GM23338 (cell line): Measurements from ENCODE around the gene TMX3. TPM values are rescaled to one million over a fixed set of nuclear protein-coding genes. Genes with fewer than 3 reads are reported as not detected.

Source experiments
- ATAC-seq: fragments of 200-7000 bp; cut with Tn5 transposase; 3 replicates; pipeline ENCODE4 v1.9.1; 2020
- DNase-seq: peaks from one replicate; pipeline ENCODE4 v3.0.0-alpha.2; 2015; ENCODE audit warnings: low spot score
- H2AFZ ChIP-seq: fragments of 200-600 bp; sonication (generic); 2 replicates; pipeline ENCODE4 v1.8.0; 2016; ENCODE audit warnings: antibody characterized with exemption, mild to moderate bottlenecking, moderate library complexity
- H3F3A ChIP-seq: fragments of 200-600 bp; sonication (generic); replicated peaks from 2 replicates; pipeline ENCODE4 v1.8.0; 2017; ENCODE audit warnings: antibody characterized with exemption, mixed run types, low read depth
- H3K27ac ChIP-seq: fragments of 200-600 bp; sonication (generic); 2 replicates; pipeline ENCODE4 v1.6.1; 2016; ENCODE audit warnings: low read depth
- H3K27me3 ChIP-seq: fragments of 200-600 bp; sonication (generic); 2 replicates; pipeline ENCODE4 v1.8.0; 2016; ENCODE audit warnings: mild to moderate bottlenecking, mixed run types, moderate library complexity; ENCODE audit not compliant: insufficient read depth
- H3K36me3 ChIP-seq: fragments of 200-600 bp; sonication (generic); 2 replicates; pipeline ENCODE4 v1.8.0; 2016; ENCODE audit warnings: mild to moderate bottlenecking; ENCODE audit not compliant: insufficient read depth
- H3K4me1 ChIP-seq: fragments of 200-600 bp; sonication (generic); 2 replicates; pipeline ENCODE4 v1.8.0; 2016; ENCODE audit warnings: mild to moderate bottlenecking, moderate library complexity; ENCODE audit not compliant: insufficient read depth
- H3K4me2 ChIP-seq: fragments of 200-600 bp; sonication (generic); 2 replicates; pipeline ENCODE4 v1.7.1; 2017; ENCODE audit warnings: mixed run types
- H3K4me3 ChIP-seq: fragments of 200-600 bp; sonication (generic); 2 replicates; pipeline ENCODE4 v1.6.1; 2016; ENCODE audit warnings: mixed run types
- H3K79me2 ChIP-seq: fragments of 200-600 bp; sonication (generic); replicated peaks from 2 replicates; pipeline ENCODE4 v1.8.0; 2017; ENCODE audit warnings: mild to moderate bottlenecking; ENCODE audit not compliant: insufficient read depth
- H3K9me2 ChIP-seq: fragments of 200-600 bp; sonication (generic); 2 replicates; pipeline ENCODE4 v1.8.0; 2017; ENCODE audit not compliant: insufficient read depth
- H4K20me1 ChIP-seq: fragments of 200-600 bp; sonication (generic); replicated peaks from 2 replicates; pipeline ENCODE4 v1.8.0; 2017; ENCODE audit warnings: mild to moderate bottlenecking; ENCODE audit not compliant: insufficient read depth
- H3K27ac Mint-ChIP-seq: 2 replicates; pipeline ENCODE4 v1.8.0; 2020; ENCODE audit warnings: inconsistent platforms, mild to moderate bottlenecking, moderate library complexity, mixed read lengths
- H3K27me3 Mint-ChIP-seq: 3 replicates; pipeline ENCODE4 v1.8.0; 2022; ENCODE audit warnings: low read depth, mild to moderate bottlenecking, moderate library complexity, mixed read lengths, inconsistent platforms; ENCODE audit not compliant: insufficient read depth, poor library complexity
- H3K36me3 Mint-ChIP-seq: 3 replicates; pipeline ENCODE4 v1.8.0; 2021; ENCODE audit warnings: low read depth, mild to moderate bottlenecking, inconsistent platforms, moderate library complexity, mixed read lengths
- H3K4me1 Mint-ChIP-seq: 3 replicates; pipeline ENCODE4 v1.8.0; 2020; ENCODE audit warnings: mild to moderate bottlenecking, inconsistent platforms, mixed read lengths
- H3K4me3 Mint-ChIP-seq: 3 replicates; pipeline ENCODE4 v1.8.0; 2021; ENCODE audit warnings: moderate library complexity, mild to moderate bottlenecking, inconsistent platforms, mixed read lengths
- H3K9me3 Mint-ChIP-seq: 3 replicates; pipeline ENCODE4 v1.8.0; 2020; ENCODE audit warnings: moderate library complexity, mild to moderate bottlenecking, inconsistent platforms, mixed read lengths
- POLR2AphosphoS5 ChIP-seq: IDR thresholded peaks from 2 replicates; pipeline ENCODE4 v1.6.1; 2016; ENCODE audit warnings: antibody characterized with exemption, low read depth
- STAT1 ChIP-seq: IDR thresholded peaks from one replicate; pipeline ENCODE4 v1.6.1; 2016; ENCODE audit warnings: antibody characterized with exemption; ENCODE audit not compliant: unreplicated experiment
- ZNF114 ChIP-seq: fragments of 250-450 bp; sonication (Bioruptor Pico); IDR thresholded peaks from 2 replicates; pipeline ENCODE4 v1.5.0; 2020; ENCODE audit warnings: mild to moderate bottlenecking, moderate library complexity
- polyA plus RNA-seq: library from polyadenylated mRNA; unstranded; fragments of >200 nt; fragmentation: Nextera tagmentation; extraction: Ambion mirVana; gene quantifications from 2 replicates; pipeline ENCODE4 v1.2.1, GENCODE V29; 2016
- total RNA-seq: library from RNA; depleted of rRNA; stranded (reverse); fragments of >200 nt; shearing (Covaris generic); gene quantifications from 2 replicates; pipeline ENCODE4 v1.2.3, GENCODE V29; 2014
- TF ChIP-seq, protein P1 (sequence below), 2 experiments: fragments of 200-600 bp in 1 of 2; sonication (generic) in 1 of 2; conservative IDR thresholded peaks; 2 replicates each; pipeline versions ENCODE4 v1.5.1 to v1.6.1; 2016 to 2017; ENCODE audit warnings: antibody characterized with exemption in 2 of 2, low read depth in 2 of 2, mild to moderate bottlenecking in 2 of 2, moderate library complexity in 1 of 2
- TF ChIP-seq, protein P2 (sequence below): fragments of 250-450 bp; sonication (Bioruptor Pico); IDR thresholded peaks from 2 replicates; pipeline ENCODE4 v1.5.0; 2020; ENCODE audit warnings: mild to moderate bottlenecking, moderate library complexity
- TF ChIP-seq, protein P3 (sequence below): IDR thresholded peaks from one replicate; pipeline ENCODE4 v1.6.1; 2018; ENCODE audit warnings: antibody characterized with exemption; ENCODE audit not compliant: unreplicated experiment

The TMX3 gene
- total and polyA plus RNA-seq, 2 experiments from 2014 or later = 12.4 to 40.1 TPM

DNA sequence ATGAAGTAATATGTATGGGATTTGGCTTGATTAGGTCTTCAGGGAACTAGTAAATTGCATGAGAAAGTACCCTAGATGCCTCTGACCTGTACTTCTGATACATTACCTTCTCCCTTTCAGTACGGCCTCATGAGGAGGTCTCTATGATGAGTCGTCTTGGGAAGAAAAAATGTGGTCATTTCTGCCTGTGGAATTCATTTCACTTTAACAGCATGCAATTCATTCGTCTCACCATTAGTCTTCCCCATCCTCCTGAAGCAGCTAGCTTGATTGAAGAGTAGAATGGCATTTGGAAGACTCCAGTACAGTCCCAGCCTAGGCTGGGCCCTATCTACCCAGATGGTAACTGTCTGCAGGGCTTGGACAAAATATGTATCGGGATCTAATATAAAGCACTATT, 52.2 kb downstream of the TMX3 start:
- Histone ChIP-seq H4K20me1 (no peaks in the 10 kb centered on the region), H3K36me3 (no peaks in the 10 kb centered on the region), H3K4me2 (no peak overlapping the region), H3K4me3 (no peak overlapping the region), H3K27me3 (no peaks in the 10 kb centered on the region), H3K9me2 (no peaks in the 10 kb centered on the region), H3K4me1 (no peaks in the 10 kb centered on the region), H3K27ac (no peak overlapping the region), H3K79me2 (no peaks in the 10 kb centered on the region), H2AFZ (no peak overlapping the region), H3F3A (no peaks in the 10 kb centered on the region)
- H3K9me3 Mint-ChIP-seq = no peaks in the 10 kb centered on the region
- no peak overlapping the region for H3K4me3 Mint-ChIP-seq
- H3K27me3 Mint-ChIP-seq = no peaks in the 10 kb centered on the region
- H3K4me1 Mint-ChIP-seq = peaks cover 3% of the 10 kb centered on the region; the same call in 1 of the 3 replicates
- DNase-seq (peak; percentile 28), ATAC-seq (peak; percentile 50)
- no peak overlapping the region for H3K27ac Mint-ChIP-seq
- TF ChIP-seq, protein P1, sequence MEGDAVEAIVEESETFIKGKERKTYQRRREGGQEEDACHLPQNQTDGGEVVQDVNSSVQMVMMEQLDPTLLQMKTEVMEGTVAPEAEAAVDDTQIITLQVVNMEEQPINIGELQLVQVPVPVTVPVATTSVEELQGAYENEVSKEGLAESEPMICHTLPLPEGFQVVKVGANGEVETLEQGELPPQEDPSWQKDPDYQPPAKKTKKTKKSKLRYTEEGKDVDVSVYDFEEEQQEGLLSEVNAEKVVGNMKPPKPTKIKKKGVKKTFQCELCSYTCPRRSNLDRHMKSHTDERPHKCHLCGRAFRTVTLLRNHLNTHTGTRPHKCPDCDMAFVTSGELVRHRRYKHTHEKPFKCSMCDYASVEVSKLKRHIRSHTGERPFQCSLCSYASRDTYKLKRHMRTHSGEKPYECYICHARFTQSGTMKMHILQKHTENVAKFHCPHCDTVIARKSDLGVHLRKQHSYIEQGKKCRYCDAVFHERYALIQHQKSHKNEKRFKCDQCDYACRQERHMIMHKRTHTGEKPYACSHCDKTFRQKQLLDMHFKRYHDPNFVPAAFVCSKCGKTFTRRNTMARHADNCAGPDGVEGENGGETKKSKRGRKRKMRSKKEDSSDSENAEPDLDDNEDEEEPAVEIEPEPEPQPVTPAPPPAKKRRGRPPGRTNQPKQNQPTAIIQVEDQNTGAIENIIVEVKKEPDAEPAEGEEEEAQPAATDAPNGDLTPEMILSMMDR (conservative IDR thresholded peaks at IDR 0.05; ENCODE audit: low read depth in 2 of 2) = 0 out of 4 replicates have a peak, but pooled peaks of 1 of the 2 experiments have one; percentile 23
- TF ChIP-seq POLR2AphosphoS5 (no peak), ZNF114 (CRISPR knock-in tag) (no peak), STAT1 (no peak)
- H3K36me3 Mint-ChIP-seq = no peaks in the 10 kb centered on the region

- no peak overlapping the region for H3K4me3 ChIP-seq
- H3K27me3 ChIP-seq = no peaks in the 10 kb centered on the region
- H4K20me1 ChIP-seq = no peaks in the 10 kb centered on the region
- H3K9me3 Mint-ChIP-seq = no peaks in the 10 kb centered on the region
- ATAC-seq = no peak
- H3K27ac Mint-ChIP-seq = no peak overlapping the region
- H3K36me3 ChIP-seq = no peaks in the 10 kb centered on the region
- H3K9me2 ChIP-seq = no peaks in the 10 kb centered on the region
- no peaks in the 10 kb centered on the region for H3K79me2 ChIP-seq
- H3K4me3 Mint-ChIP-seq = no peak overlapping the region
- peaks cover 2% of the 10 kb centered on the region for H3K27me3 Mint-ChIP-seq
- no peak overlapping the region for H3K27ac ChIP-seq
- H3K4me1 Mint-ChIP-seq = peaks cover 3% of the 10 kb centered on the region; the same call in 1 of the 3 replicates
- DNase-seq = peak; percentile 74
- H3F3A ChIP-seq = no peaks in the 10 kb centered on the region
- H3K36me3 Mint-ChIP-seq = no peaks in the 10 kb centered on the region
- H3K4me2 ChIP-seq = no peak overlapping the region
- 0 out of 2 replicates have a peak overlapping the region, but pooled peaks have one; percentile 20 for H2AFZ ChIP-seq
- no peaks in the 10 kb centered on the region for H3K4me1 ChIP-seq
- TF ChIP-seq, protein P2, sequence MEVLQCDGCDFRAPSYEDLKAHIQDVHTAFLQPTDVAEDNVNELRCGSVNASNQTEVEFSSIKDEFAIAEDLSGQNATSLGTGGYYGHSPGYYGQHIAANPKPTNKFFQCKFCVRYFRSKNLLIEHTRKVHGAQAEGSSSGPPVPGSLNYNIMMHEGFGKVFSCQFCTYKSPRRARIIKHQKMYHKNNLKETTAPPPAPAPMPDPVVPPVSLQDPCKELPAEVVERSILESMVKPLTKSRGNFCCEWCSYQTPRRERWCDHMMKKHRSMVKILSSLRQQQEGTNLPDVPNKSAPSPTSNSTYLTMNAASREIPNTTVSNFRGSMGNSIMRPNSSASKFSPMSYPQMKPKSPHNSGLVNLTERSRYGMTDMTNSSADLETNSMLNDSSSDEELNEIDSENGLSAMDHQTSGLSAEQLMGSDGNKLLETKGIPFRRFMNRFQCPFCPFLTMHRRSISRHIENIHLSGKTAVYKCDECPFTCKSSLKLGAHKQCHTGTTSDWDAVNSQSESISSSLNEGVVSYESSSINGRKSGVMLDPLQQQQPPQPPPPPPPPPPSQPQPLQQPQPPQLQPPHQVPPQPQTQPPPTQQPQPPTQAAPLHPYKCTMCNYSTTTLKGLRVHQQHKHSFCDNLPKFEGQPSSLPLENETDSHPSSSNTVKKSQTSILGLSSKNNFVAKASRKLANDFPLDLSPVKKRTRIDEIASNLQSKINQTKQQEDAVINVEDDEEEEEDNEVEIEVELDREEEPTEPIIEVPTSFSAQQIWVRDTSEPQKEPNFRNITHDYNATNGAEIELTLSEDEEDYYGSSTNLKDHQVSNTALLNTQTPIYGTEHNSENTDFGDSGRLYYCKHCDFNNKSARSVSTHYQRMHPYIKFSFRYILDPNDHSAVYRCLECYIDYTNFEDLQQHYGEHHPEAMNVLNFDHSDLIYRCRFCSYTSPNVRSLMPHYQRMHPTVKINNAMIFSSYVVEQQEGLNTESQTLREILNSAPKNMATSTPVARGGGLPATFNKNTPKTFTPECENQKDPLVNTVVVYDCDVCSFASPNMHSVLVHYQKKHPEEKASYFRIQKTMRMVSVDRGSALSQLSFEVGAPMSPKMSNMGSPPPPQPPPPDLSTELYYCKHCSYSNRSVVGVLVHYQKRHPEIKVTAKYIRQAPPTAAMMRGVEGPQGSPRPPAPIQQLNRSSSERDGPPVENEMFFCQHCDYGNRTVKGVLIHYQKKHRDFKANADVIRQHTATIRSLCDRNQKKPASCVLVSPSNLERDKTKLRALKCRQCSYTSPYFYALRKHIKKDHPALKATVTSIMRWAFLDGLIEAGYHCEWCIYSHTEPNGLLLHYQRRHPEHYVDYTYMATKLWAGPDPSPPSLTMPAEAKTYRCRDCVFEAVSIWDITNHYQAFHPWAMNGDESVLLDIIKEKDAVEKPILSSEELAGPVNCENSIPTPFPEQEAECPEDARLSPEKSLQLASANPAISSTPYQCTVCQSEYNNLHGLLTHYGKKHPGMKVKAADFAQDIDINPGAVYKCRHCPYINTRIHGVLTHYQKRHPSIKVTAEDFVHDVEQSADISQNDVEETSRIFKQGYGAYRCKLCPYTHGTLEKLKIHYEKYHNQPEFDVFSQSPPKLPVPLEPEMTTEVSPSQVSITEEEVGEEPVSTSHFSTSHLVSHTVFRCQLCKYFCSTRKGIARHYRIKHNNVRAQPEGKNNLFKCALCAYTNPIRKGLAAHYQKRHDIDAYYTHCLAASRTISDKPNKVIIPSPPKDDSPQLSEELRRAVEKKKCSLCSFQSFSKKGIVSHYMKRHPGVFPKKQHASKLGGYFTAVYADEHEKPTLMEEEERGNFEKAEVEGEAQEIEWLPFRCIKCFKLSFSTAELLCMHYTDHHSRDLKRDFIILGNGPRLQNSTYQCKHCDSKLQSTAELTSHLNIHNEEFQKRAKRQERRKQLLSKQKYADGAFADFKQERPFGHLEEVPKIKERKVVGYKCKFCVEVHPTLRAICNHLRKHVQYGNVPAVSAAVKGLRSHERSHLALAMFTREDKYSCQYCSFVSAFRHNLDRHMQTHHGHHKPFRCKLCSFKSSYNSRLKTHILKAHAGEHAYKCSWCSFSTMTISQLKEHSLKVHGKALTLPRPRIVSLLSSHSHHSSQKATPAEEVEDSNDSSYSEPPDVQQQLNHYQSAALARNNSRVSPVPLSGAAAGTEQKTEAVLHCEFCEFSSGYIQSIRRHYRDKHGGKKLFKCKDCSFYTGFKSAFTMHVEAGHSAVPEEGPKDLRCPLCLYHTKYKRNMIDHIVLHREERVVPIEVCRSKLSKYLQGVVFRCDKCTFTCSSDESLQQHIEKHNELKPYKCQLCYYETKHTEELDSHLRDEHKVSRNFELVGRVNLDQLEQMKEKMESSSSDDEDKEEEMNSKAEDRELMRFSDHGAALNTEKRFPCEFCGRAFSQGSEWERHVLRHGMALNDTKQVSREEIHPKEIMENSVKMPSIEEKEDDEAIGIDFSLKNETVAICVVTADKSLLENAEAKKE = no peak
- TF ChIP-seq, protein P3, sequence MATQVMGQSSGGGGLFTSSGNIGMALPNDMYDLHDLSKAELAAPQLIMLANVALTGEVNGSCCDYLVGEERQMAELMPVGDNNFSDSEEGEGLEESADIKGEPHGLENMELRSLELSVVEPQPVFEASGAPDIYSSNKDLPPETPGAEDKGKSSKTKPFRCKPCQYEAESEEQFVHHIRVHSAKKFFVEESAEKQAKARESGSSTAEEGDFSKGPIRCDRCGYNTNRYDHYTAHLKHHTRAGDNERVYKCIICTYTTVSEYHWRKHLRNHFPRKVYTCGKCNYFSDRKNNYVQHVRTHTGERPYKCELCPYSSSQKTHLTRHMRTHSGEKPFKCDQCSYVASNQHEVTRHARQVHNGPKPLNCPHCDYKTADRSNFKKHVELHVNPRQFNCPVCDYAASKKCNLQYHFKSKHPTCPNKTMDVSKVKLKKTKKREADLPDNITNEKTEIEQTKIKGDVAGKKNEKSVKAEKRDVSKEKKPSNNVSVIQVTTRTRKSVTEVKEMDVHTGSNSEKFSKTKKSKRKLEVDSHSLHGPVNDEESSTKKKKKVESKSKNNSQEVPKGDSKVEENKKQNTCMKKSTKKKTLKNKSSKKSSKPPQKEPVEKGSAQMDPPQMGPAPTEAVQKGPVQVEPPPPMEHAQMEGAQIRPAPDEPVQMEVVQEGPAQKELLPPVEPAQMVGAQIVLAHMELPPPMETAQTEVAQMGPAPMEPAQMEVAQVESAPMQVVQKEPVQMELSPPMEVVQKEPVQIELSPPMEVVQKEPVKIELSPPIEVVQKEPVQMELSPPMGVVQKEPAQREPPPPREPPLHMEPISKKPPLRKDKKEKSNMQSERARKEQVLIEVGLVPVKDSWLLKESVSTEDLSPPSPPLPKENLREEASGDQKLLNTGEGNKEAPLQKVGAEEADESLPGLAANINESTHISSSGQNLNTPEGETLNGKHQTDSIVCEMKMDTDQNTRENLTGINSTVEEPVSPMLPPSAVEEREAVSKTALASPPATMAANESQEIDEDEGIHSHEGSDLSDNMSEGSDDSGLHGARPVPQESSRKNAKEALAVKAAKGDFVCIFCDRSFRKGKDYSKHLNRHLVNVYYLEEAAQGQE = no peak
Measured at GRCh38 chr18:68660354-68661183, 54.3 kb downstream of the TMX3 start.
